GM19467 (cell line): ENCODE measurements around the gene ATP6V0B.

Source experiments
- ATAC-seq: cut with Tn5 transposase; IDR thresholded peaks from one replicate; pipeline ENCODE4 v1.9.1; 2021; ENCODE audit warnings: mild to moderate bottlenecking, moderate library complexity; ENCODE audit not compliant: unreplicated experiment

The ATP6V0B gene

DNA sequence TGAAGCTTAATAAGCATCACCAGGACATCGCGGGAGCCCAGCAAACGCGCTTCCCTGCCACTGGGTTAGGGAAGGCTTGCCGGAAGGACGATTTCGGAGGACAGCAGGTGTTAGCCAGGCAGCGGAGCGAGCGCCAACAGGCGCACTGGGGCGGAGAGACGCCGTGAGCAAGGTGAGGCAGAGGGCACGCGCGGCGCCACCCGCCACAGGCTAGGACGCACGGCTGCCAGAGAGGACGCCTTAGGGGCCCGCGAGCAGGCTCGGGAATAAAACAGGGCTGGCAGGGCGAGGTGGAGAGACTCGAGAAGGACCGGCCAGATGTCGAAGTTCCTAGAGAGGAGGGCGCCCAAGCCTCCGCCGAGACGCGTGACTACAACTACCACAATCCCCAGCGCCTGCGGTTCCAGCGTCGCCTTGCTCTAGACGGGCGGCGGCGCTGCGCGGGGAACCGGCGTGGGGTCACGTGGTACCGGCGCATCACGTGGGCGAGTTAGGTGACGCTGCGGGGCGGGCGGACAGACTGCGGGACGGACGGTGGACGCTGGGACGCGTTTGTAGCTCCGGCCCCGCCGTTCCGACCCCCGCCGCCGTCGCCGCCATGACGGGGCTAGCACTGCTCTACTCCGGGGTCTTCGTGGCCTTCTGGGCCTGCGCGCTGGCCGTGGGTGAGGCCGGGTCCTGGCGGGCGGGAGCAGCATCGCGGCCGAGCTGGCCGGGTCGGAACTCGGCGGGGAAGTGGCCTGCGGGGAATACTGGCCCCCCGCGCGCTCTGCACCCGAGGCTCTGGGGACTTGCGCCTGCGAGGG is at the start of gene ATP6V0B:
Gene ATP6V0B (plus strand): TSS at position 518 of the 806 bp plus-strand sequence. CDS start 81 bp downstream, at position 599.
- ATAC-seq: peak; percentile 53

DNA sequence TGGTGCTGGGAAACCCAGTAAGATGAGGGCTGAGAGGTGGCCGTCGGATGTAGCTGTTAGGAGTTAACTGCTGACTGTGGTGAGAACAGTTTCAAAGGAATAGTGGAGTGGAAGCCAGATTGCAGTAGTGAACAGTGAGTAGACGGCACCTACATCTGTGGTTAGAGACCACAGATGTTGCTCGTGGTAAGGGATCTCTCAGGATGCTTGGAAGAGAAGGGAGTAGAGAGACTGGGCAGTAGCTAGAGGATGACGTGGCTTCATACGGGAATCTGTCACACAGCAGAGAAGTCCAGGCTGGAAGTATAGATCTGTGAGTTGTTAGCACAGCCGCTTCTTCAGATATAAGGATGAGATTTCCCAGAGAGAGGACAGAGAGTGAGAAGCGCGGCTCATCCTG is 48.9 kb upstream of the ATP6V0B start:
- ATAC-seq: no peak

DNA sequence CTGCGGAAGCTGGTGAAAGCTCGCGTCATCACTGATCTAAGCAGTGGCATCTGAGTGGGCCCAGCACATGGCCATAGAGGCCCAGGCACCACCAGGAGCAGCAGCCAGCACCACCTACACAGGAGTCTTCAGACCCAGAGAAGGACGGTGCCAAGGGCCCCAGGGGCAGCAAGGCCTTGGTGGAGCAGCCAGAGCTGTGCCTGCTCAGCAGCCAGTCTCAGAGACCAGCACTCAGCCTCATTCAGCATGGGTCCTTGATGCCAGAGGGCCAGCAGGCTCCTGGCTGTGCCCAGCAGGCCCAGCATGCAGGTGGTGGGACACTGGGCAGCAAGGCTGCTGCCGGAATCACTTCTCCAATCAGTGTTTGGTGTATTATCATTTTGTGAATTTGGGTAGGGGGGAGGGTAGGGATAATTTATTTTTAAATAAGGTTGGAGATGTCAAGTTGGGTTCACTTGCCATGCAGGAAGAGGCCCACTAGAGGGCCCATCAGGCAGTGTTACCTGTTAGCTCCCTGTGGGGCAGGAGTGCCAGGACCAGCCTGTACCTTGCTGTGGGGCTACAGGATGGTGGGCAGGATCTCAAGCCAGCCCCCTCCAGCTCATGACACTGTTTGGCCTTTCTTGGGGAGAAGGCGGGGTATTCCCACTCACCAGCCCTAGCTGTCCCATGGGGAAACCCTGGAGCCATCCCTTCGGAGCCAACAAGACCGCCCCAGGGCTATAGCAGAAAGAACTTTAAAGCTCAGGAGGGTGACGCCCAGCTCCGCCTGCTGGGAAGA is 44.4 kb upstream of the ATP6V0B start:
- ATAC-seq: no peak

DNA sequence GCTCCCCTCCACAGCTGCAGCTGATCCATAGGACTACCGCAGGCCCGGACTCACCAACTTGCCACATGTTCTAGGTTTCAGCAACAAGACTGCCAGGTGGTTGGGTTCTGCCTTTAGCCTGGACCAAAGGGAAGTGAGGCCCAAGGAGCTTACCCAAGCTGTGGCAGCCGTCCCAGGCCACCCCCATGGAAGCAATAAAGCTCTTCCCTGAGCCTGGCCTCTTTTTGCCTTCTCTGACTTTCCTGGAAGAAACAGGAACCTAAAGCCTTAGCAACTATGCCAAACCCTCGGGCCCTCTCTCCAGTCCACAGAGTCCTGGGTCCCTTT is 43.8 kb upstream of the ATP6V0B start:
- ATAC-seq: no peak

DNA sequence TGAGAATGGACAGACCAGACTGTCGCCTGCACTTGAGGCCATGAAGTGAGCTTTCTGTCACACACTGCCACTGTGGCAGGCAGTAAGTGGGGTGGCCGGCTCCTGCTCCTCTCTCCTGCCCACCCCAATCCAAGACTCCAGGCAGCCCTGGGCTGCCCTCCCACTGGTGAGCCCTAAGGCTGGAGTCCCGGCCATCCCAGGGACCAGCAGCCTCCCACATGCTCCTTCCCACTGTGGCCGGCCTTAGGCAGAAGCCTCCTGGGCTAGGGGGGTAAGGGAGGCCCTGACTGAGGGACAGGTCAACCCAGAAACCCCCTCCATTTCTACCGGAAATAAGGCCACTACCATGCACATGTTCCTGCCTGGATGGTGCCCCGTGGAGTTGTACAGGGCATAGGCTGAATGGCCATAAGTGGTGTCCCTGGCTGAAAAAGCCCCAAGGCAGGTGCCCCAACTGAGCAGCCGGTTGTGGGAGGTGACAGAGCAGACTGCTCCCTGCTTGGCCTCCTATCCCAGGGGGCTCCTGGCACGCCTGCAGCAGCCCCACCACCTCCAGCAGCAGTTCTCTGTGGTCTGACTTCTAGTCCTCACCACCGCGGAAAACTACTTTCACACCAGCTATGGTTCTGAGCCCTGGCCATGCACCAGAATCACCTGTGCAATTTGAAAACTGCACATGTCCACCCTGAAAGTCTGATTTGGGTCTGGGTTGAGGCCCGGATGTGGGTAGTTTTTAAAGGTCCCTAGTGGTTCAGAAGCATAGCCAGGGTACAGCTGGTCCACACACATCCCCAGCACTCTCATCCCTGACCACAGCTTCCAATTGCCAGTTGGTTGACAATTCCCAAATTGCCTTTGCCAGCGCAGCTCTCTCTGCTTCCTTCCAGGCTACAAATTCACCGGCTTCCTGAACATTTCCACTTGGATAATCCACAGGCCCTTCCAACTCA is 42.8 kb upstream of the ATP6V0B start:
- ATAC-seq: no peak

DNA sequence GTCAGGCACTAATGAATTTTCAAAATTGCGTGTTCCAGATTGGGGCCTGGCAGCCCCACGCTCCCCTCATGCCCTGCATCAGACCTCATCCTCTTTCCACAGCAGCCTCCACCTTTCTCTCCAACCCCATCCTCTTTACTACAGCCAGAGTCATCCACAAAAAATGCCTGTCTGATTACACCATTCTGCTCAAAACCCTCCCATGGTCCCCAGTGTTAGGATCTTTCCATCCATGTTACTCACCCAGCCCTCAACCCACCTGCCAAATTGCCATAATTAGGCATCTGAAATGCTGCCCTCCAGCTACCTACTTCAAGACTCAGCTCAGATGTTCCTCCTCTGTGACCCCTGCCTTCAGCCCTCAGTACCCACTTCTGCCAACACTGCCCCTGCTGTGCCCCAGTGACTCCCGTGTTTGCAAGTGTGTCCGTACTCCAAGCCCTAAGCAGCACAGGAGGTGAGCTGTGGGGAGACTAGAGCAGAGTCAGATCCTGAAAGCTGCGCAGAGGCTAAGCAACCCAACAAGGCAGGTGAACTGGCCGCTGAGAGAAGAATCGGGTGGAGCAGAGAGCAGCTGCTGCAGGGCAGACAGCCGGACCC is 41.9 kb upstream of the ATP6V0B start:
- no peak for ATAC-seq

DNA sequence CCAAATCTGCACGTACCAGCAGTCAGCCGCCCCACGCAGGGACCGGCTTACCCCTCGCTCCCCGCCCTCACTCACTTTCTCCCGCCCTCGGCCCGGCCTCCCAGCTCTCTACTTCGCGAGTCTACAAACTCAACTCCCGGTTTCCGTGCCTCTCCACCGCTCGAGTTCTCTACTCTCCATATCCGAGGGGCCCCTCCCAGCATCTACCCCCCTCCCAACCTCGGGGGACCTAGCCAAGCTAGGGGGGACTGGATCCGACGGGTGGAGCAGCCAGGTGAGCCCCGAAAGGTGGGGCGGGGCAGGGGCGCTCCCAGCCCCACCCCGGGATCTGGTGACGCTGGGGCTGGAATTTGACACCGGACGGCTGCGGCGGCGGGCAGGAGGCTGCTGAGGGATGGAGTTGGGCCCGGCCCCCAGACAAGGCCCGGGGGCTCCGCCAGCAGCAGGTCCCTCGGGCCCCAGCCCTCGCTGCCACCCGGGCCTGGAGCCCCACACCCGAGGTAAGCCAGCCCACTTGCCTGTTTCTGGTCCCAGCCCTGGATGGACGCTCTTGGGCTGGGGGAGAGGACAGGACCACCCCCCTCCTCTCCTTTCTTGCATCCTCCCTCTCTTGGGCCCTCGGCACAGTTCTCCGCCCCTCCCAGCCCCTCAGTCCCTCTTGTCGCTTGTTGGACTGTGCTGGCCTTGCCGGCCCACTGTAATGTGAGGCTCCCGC is 41.2 kb upstream of the ATP6V0B start, which contains the start of gene ARTN:
Gene ARTN (plus strand): TSS at position 416 of the 715 bp plus-strand sequence. CDS start 1,856 bp downstream, outside the sequence.
- no peak for ATAC-seq

DNA sequence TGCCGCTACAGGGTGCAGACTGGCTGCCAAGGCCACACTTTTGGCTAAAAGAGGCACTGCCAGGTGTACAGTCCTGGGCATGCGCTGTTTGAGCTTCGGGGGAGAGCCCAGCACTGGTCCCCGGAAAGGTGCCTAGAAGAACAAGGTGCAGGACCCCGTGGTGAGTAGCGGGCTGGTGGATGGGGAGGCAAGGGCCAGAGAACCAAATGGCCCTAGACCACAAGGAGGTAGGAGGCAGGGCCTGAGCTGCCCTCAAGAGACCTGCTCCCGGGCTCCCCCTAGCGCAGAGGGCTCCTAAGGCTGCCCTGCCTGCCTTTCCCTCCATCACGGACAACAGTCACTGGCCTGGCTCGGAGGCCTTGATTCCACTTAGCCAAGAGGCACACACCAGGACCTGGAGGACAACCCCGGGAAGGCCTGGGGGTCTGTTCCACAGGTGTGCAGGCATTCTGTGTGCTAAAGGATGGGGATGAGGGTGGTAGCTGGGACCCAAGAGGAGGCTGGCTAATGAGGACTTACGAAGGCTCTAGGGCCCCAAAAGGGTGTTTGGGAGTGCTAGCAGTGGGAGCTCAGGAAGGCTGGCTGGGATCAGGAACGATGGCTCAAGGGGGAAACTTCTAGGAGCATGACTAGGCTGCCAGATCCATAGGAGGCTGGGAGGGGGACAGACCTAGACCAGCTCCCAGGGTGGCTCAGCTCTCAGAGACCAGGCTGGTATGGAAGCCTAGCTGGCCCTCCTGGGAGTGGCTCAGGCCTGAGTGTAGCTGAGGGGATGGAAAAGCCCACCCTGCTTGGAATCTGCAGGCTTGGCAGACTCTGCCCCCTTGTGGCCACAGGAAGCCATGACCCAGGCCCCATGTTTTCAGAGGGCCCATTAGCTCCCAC is 40.4 kb upstream of the ATP6V0B start:
- ATAC-seq: no peak

DNA sequence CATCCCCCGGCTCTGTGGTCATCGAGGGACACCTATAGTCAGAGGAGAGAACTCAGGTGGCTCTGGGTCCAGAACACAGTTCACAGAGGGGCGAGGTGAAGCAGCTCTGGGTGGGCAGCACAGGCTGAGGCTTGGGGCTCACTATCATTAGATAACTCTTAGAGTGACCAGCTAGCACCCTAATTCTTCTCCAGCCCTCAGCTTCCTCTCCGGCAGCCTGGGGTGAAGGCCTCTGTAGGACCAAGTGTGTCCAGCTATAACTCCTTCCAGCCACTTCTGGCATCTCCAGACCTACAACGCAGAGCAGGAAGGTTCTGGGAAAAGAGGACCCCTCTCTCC is 39.8 kb upstream of the ATP6V0B start:
- ATAC-seq: no peak

DNA sequence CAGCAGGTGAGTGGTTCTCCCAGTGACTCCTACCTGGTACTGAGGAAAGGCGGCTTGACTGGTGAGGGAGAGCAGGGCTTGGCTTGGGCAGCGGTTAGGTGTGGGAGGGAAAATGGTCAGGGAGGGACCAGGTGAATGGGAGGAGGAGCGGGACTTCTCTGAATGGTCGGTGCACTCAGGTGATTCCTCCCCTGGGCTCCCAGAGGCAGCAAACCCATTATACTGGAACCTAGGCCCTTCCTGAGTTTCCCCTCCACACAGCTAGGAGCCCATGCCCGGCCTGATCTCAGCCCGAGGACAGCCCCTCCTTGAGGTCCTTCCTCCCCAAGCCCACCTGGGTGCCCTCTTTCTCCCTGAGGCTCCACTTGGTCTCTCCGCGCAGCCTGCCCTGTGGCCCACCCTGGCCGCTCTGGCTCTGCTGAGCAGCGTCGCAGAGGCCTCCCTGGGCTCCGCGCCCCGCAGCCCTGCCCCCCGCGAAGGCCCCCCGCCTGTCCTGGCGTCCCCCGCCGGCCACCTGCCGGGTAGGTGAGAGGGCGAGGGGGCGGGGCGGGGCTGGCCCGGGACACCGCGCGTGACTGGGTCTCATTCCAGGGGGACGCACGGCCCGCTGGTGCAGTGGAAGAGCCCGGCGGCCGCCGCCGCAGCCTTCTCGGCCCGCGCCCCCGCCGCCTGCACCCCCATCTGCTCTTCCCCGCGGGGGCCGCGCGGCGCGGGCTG is 38.9 kb upstream of the ATP6V0B start:
- no peak for ATAC-seq

DNA sequence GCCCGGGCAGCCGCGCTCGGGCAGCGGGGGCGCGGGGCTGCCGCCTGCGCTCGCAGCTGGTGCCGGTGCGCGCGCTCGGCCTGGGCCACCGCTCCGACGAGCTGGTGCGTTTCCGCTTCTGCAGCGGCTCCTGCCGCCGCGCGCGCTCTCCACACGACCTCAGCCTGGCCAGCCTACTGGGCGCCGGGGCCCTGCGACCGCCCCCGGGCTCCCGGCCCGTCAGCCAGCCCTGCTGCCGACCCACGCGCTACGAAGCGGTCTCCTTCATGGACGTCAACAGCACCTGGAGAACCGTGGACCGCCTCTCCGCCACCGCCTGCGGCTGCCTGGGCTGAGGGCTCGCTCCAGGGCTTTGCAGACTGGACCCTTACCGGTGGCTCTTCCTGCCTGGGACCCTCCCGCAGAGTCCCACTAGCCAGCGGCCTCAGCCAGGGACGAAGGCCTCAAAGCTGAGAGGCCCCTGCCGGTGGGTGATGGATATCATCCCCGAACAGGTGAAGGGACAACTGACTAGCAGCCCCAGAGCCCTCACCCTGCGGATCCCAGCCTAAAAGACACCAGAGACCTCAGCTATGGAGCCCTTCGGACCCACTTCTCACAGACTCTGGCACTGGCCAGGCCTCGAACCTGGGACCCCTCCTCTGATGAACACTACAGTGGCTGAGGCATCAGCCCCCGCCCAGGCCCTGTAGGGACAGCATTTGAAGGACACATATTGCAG is 38.2 kb upstream of the ATP6V0B start:
- no peak for ATAC-seq

DNA sequence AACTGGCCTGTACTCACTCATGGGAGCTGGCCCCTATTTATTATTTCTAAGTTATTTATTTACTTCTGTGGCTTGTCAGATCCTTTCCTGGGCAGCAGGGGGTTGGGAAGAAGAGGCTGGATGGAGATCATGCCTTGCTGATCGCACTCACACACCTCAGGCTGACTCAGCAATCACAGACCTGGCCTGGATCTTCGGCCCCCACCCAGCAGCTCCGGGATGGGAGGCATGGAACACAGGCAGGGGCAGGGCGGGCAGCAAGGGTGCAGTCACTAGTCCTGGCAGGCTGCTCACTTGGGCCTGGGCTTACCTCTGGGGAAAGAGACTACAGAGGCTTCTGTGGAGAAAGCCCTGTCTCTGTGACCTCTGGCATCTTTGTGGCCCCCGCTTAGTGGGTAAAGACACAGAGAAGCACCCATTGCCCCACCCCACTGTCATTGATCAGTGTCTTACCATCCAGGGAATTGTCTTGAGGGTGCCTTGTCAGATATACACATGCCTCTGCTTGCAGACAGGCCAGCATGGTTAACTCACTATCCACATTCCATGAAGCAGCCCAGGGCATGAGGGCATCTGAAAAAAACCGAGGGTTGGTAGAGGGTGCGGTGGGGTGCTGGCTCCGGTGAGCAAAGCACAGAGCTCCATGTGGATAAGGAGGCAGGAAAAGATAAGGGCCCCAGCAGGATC is 37.4 kb upstream of the ATP6V0B start:
- no peak for ATAC-seq

DNA sequence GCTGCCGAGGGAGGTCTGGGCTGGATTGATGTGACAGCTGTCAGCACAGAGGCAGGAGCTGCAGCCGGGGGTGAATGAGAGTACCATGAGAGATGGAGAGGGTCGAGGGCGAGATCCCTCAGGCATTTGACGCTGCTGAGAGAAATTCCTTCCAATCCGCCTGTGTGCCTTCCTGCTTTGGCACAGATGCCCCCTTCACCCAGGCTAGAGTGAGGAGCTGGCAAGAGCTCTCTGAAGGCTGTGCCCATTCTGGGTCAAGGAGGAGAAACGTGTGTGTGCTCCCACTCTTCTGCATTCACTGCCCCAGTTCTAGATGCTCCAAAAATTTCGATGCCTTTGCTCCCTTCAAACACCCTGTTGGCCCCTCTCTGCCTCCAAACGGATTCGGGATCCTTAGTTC is 36.4 kb upstream of the ATP6V0B start:
- ATAC-seq: no peak

DNA sequence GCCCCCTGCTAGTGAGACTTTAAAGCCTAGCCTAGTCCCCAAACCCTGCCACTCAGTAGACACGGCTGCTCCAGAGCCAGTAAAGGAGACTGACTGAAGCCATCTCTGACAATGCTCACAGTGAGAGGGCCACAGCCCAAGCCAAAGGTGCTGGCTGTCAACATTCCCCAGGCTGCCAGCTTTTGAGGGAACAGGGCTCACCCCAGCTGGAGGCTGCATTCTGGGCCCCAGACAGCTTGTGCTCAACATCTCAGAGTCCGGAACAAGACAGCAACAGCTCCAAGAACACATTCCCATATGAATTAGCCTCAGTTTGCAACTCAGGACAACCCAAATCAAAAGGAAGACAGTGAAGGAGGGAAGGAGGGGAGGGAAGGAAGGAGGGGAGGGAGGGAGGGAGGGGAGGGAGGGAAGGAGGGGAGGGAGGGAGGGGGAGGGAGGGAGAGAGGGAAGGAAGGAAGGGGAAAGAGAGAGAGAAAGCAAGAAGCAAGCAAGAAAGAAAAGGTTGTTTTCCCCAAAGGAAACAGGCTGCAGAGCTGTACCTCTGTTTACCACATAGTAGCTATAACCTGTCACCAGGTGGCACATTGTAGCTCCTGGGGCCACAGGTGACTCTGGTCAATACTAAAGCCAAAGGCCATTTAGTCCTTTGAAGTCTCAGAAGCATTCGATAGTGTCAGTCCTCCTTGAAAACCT is 35.7 kb upstream of the ATP6V0B start:
- no peak for ATAC-seq

DNA sequence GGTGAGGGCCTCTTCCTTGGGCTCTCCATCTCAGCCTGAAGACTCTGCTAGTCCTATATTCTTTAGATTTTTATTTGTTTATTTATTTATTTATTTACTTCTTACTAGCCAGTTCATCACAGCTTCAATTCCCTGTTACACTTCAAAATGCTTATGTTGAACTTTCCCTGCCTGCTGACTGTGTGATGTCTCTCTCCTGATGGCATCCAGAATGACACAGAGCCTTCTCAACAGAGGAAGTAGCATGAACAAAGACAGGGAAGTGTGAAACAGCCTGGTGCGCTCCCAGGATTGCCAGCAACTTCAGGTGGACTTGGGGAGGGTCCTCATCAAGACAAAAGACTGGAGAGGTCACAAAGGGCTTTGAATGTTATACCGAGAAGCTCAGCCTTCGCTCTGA is 32.3 kb upstream of the ATP6V0B start:
- ATAC-seq: no peak

DNA sequence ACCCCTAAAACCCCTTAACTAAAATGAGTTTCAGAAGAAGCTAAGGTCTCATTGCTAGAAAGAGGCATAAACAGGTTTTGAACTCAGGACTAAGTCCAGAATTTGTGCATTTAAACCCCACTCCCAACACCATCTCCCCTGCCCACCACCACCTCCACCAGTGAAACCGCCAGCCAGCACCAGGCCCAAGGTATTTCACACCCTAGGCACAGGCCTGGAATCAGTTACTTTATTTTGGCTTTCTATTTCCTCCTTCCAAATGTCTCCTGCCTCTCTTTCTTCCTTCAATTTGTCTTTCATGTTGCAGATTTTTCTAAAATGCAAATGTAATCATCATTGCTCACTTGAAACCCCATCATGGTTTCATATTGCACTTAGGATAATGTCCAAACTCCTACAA is 29.9 kb upstream of the ATP6V0B start:
- no peak for ATAC-seq
